ENCODE data around the gene RCSD1.

The RCSD1 gene

DNA sequence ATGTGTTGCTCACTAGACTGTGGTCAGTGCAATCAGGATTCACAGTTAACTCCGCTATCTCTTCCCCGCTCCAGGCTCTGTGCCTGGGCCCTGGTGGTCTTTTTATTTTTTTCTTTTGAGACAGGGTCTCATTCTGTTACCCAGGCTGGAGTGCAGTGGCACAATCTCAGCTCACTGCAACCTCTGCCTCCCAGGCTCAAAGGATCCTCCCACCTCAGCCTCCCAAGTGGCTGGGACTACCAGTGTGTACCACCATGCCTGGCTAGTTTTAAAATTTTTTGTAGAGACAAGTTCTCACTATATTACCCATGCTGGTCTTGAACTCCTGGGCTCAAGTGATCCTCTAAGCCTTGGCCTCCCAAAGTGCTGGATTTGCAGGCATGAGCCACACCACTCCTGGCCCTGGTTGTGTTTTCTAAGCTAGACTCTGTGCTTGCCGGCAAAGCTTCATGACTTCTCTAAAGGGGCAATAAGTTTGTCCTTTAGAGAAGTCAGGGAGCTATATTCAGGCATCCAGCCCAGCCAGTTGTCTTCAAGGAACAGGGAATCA lies 1.4 kb downstream of the RCSD1 start:
- ChIA-PET CTCF (interaction anchor here (0.7 to 2.4 kb wide), 9 partner anchors 11 to 411 kb away, joined by 3 to 12 read pairs (median 3); no protein-coding TSS in a partner anchor), POLR2A (no interaction called here)
- TF ChIP-seq CTCF (IDR thresholded peaks at IDR 0.05; ENCODE audit: control extremely low read depth, extremely low read depth, low read depth, missing control alignments) = no peak
- DNase-seq (ENCODE audit: extremely low spot score) = no peak

DNA sequence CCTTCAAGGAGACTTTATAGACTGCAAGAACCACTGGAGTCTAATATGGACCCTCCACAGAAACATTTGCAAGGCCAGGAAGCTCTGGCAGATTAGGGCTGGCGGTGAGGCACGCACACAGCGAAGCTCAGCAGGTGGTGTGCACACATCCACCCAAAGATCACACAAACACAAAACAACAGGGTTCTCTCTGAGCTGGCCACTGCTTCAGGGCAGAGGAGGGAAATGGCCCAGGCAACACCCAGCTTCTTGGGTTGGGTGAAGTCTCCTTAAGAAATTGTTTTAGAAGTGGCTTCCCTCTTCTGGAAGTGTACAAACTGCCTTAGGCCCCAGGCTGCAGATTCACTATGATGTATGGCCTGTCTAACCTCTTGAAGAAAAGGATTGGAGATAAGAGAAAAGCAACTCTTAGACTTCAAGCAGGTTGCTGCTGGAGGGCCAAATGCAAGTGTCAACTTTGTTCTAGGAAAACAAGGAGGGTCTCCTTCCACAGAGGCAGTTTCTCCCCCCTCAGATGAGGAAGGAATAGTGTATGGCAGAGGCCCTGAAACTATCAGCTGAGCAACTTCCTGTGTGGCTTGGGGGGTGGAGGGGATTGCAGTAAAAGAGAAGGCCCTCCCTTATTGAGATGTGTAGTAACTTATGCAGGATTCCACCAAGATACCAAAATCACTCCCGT lies 2.0 kb downstream of the RCSD1 start:
- POLR2A ChIA-PET = interaction anchor here (1.0 kb wide), 1 partner anchor 18 kb away, joined by 3 read pairs; no protein-coding TSS in a partner anchor
- TF ChIP-seq CTCF (IDR thresholded peaks at IDR 0.05; ENCODE audit: control extremely low read depth, extremely low read depth, low read depth, missing control alignments) = no peak
- DNase-seq (ENCODE audit: extremely low spot score) = no peak
- CTCF ChIA-PET = interaction anchor here (0.7 to 2.4 kb wide), 9 partner anchors 11 to 412 kb away, joined by 3 to 12 read pairs (median 3); no protein-coding TSS in a partner anchor

- TF ChIP-seq CTCF (IDR thresholded peaks at IDR 0.05; ENCODE audit: control extremely low read depth, extremely low read depth, low read depth, missing control alignments) = no peak
- ChIA-PET CTCF (interaction anchor here (0.8 to 6.9 kb wide), 5 partner anchors 9 to 31 kb away, joined by 3 to 50 read pairs (median 4); no protein-coding TSS in a partner anchor), POLR2A (interaction anchor here (1.0 kb wide), 1 partner anchor 17 kb away, joined by 3 read pairs; no protein-coding TSS in a partner anchor)
- DNase-seq (ENCODE audit: extremely low spot score) = no peak
These were observed 3.4 kb downstream of the RCSD1 start for GRCh38 chr1:167633258-167633944.

- no peak for DNase-seq (ENCODE audit: extremely low spot score)
- ChIA-PET CTCF (interaction anchor here (0.8 to 6.9 kb wide), 4 partner anchors 8 to 32 kb away, joined by 3 to 50 read pairs (median 26); no protein-coding TSS in a partner anchor), POLR2A (interaction anchor here (0.5 kb wide), 1 partner anchor 189 kb away, joined by 5 read pairs; no protein-coding TSS in a partner anchor)
- TF ChIP-seq CTCF (IDR thresholded peaks at IDR 0.05; ENCODE audit: control extremely low read depth, extremely low read depth, low read depth, missing control alignments) = no peak
These were observed 4.4 kb downstream of the RCSD1 start for GRCh38 chr1:167634435-167634834.

DNA sequence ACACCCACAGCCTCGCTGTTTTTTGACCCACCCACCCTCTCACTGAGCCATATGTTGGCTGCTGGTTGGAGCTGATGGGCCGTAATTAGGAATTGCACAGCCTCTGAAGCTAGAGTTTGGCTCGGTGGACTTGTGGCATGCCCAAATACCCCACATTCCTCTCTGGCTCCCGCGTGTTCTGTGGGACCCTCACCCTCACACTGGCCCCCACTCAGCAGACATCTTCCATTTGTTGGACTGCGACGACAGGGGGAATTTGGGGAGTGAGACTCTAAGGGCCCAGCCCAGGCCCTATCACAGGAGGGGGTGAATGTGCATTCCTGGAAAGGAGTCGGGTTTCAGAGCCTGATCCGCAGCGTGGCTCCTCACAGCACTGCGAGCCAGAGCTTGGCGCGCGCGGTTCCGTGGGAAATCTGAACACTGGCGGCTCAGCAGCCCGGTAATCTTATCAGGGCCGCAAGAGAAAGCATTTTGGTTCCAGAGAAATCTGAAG lies 5.2 kb downstream of the RCSD1 start:
- TF ChIP-seq CTCF (IDR thresholded peaks at IDR 0.05; ENCODE audit: control extremely low read depth, extremely low read depth, low read depth, missing control alignments) = no peak
- no peak for DNase-seq (ENCODE audit: extremely low spot score)
- POLR2A ChIA-PET = interaction anchor here (0.7 kb wide), 1 partner anchor 11 kb away, joined by 6 read pairs; no protein-coding TSS in a partner anchor
- CTCF ChIA-PET = interaction anchor here (1.3 to 6.9 kb wide), 6 partner anchors 13 to 80 kb away, joined by 4 to 50 read pairs (median 8); no protein-coding TSS in a partner anchor

GRCh38 chr1:167635941-167636340 lies 5.9 kb downstream of the RCSD1 start:
- no peak for TF ChIP-seq CTCF (IDR thresholded peaks at IDR 0.05; ENCODE audit: control extremely low read depth, extremely low read depth, low read depth, missing control alignments)
- CTCF ChIA-PET = interaction anchor here (1.3 to 6.9 kb wide), 7 partner anchors 12 to 79 kb away, joined by 4 to 50 read pairs (median 9); no protein-coding TSS in a partner anchor
- no peak for DNase-seq (ENCODE audit: extremely low spot score)
- POLR2A ChIA-PET = interaction anchor here (0.7 kb wide), 1 partner anchor 10 kb away, joined by 6 read pairs; no protein-coding TSS in a partner anchor

Measured in GM10248 (cell line).